GM12872 (cell line): ENCODE measurements around the gene GDPD4.

Source experiments
- TF ChIP-seq, protein P1 (sequence below): IDR thresholded peaks from 3 replicates; pipeline ENCODE4 v1.5.1; 2011; ENCODE audit warnings: low read depth, mild to moderate bottlenecking, low read length, moderate library complexity; ENCODE audit not compliant: insufficient read depth

The GDPD4 gene

GRCh38 chr11:77208535-77208934 is 93.0 kb downstream of the GDPD4 start:
- TF ChIP-seq, protein P1, sequence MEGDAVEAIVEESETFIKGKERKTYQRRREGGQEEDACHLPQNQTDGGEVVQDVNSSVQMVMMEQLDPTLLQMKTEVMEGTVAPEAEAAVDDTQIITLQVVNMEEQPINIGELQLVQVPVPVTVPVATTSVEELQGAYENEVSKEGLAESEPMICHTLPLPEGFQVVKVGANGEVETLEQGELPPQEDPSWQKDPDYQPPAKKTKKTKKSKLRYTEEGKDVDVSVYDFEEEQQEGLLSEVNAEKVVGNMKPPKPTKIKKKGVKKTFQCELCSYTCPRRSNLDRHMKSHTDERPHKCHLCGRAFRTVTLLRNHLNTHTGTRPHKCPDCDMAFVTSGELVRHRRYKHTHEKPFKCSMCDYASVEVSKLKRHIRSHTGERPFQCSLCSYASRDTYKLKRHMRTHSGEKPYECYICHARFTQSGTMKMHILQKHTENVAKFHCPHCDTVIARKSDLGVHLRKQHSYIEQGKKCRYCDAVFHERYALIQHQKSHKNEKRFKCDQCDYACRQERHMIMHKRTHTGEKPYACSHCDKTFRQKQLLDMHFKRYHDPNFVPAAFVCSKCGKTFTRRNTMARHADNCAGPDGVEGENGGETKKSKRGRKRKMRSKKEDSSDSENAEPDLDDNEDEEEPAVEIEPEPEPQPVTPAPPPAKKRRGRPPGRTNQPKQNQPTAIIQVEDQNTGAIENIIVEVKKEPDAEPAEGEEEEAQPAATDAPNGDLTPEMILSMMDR: no peak

DNA sequence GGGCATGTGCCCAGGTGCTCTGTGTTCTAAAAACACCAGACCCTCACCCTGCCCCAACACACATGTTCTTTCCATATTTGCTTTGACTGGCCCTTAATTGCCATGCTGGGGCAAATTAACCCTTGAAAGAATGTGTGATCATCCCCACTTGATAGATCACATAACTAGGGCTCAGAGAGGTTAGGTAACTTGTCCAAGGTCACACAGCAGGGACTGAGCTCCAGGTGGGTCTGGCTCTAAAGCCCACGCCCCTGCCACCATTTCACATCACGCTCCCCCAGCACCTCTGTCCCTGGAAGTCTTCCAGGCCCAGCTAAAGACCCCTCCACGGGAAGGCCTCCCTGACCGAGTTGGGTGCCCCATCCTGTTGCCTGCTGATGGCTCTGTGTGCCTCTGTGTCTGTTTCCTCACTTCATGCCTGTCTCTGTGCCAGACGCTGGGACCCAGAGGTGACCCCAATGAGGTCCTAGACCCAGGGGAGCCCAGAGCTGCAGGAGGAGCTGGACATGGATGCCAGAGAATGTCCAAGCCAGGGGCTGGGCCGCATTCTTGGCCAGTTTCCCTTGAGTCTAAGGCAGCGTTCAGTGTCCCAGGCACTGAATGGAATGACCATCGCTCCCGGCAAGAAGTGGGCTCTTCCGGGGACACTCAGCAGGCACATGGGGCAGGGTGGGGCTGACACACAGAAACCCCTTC is 93.7 kb downstream of the GDPD4 start:
- TF ChIP-seq, protein P1: no peak

GRCh38 chr11:77207019-77207485 is 94.4 kb downstream of the GDPD4 start:
- TF ChIP-seq, protein P1: no peak

- TF ChIP-seq, protein P1: no peak
Observed at GRCh38 chr11:77206264-77207018, 95.0 kb downstream of the GDPD4 start.

DNA sequence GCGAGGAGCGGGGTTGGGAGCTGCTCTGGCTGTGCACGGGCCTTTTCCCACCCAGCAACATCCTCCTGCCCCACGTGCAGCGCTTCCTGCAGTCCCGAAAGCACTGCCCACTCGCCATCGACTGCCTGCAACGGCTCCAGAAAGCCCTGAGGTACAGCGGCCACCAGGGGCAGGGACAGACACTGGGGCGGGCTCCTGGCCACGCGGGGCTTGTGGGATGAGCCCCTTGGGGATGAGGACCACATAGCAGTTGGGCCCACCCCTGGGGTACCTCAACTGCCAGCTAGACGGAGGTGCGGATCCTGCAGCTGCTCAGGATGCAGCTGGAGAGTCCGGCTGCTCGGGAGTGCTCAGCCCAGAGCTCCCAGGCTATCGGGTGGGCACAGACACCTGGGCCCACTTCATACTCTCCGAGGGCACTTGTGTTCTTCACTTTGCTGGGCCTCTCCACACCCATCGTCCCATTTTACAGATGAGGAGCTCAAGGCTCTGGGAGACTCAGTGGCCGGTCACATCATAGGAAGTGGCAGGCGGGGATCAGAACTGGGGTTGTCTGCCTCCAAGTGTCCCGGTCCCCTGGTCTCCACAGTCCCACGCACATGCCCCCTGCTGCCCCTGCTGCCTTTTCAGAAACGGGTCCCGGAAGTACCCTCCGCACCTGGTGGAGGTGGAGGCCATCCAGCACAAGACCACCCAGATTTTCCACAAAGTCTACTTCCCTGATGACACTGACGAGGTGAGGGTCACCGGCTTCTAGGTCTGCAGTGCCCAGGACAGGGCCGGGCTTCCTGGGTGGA is 95.8 kb downstream of the GDPD4 start:
- TF ChIP-seq, protein P1: no peak

GRCh38 chr11:77204754-77205466 is 96.6 kb downstream of the GDPD4 start:
- TF ChIP-seq, protein P1: no peak
